ENCODE results near the gene KANK3. TPM values are rescaled to one million over a fixed set of nuclear protein-coding genes. Genes with fewer than 3 reads are reported as not detected.

KANK3 gene
- total and polyA plus RNA-seq, 9 of the 15 experiments (the other 6 are each of a cell fraction or from before 2014, with no cell fraction given): 0.03 to 0.40 (median 0.08) TPM; not detected in 6

DNA sequence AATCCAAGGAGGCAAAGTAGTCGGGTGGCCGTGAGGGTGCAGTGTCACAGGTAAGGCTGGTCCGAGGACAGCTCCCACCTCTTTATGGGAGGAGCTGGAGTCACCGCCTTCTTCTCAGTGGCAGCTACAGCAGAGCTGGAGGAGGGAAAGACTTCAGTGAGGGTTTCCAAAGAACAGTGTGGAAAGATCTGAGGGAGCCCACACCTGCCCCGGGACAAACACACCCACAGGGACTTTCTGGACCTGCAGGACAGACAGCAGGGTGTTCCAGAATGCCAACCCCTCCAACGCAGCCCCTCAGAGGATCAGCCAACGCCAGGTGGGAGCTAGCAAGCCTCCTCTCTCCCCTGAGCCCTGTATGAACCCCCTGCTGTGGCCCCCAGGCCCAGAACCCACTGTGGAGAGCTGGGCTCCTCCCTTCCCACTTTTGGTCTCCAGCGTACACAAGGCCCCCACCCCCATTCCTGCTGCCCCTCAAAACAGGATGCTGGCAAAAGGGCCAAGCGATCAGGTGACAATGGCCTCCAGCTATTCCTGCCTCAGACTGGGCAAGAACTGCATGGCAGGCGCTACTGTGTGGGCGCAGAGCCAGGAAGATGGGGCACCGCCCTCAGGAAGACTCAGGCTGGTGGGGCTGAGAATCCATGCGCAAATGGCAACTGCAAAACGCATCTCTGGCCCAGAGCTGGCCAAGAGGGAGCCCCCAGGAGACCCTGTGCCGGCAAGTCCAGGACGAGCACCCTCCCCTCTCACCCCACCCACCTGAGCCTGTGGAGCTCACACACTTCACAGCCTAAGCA, 31.4 kb downstream of the KANK3 start:
- no TSS peak for BruUV-seq (replicated peaks)
- TF ChIP-seq POLR2G (IDR thresholded peaks at IDR 0.05; ENCODE audit: low read depth, low read length): peak; percentile 60
- TF ChIP-seq ZNF57 (CRISPR knock-in tag; IDR thresholded peaks at IDR 0.05): no peak
- no peak for TF ChIP-seq ZEB2 (IDR thresholded peaks at IDR 0.05)
- no peak for TF ChIP-seq ZNF41 (CRISPR knock-in tag; conservative IDR thresholded peaks at IDR 0.05)
- no peak for TF ChIP-seq RAD21 (CRISPR knock-in tag; conservative IDR thresholded peaks at IDR 0.05 in 1 of 2, IDR thresholded peaks at IDR 0.05 in 1 of 2)
- peak; percentile 53 for TF ChIP-seq RBFOX2 (IDR thresholded peaks at IDR 0.05; ENCODE audit: low read depth, low read length)
- no peak for TF ChIP-seq SMARCB1 (IDR thresholded peaks at IDR 0.05; ENCODE audit: insufficient read length, low read depth)
- no peak for TF ChIP-seq ETS2 (tag; IDR thresholded peaks at IDR 0.05; ENCODE audit: borderline replicate concordance, poor library complexity, severe bottlenecking)
- TF ChIP-seq, protein P1, sequence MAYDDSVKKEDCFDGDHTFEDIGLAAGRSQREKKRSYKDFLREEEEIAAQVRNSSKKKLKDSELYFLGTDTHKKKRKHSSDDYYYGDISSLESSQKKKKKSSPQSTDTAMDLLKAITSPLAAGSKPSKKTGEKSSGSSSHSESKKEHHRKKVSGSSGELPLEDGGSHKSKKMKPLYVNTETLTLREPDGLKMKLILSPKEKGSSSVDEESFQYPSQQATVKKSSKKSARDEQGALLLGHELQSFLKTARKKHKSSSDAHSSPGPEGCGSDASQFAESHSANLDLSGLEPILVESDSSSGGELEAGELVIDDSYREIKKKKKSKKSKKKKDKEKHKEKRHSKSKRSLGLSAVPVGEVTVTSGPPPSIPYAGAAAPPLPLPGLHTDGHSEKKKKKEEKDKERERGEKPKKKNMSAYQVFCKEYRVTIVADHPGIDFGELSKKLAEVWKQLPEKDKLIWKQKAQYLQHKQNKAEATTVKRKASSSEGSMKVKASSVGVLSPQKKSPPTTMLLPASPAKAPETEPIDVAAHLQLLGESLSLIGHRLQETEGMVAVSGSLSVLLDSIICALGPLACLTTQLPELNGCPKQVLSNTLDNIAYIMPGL (CRISPR knock-in tag; IDR thresholded peaks at IDR 0.05): no peak
- 0 out of 2 replicates have a peak, but pooled peaks have one; percentile 4 for TF ChIP-seq NFIC (IDR thresholded peaks at IDR 0.05)
- FAIRE-seq: no peak
- Histone ChIP-seq H3K4me1 (replicated peaks in 1 of 2; ENCODE audit: control insufficient read depth in 2 of 2, insufficient read depth in 2 of 2, low read length in 2 of 2) (peaks cover 13 to 30% of the 10 kb centered on the region in 2 experiments; a peak in 4 of 5 replicates), H3K27me3 (ENCODE audit: control insufficient read depth in 2 of 2, insufficient read depth in 2 of 2, low read length in 2 of 2) (no peaks in the 10 kb centered on the region), H3K9me1 (ENCODE audit: control insufficient read depth, insufficient read depth, low read length) (no peaks in the 10 kb centered on the region), H3K9ac (ENCODE audit: insufficient read depth in 1 of 2, low read depth in 2 of 2, low read length in 2 of 2) (peak overlapping the region in 1 of 2 experiments; percentile 81; a peak in 2 of 4 replicates), H3K9me3 (replicated peaks; ENCODE audit: control insufficient read depth, insufficient read depth, low read depth, low read length) (no peaks in the 10 kb centered on the region), H3K4me2 (ENCODE audit: insufficient read depth, low read length) (no peak overlapping the region), H3K4me3 (no peak overlapping the region), H2AFZ (ENCODE audit: low read depth, low read length) (no peak overlapping the region), H4K20me1 (replicated peaks; ENCODE audit: control insufficient read depth, insufficient read depth, low read length) (no peaks in the 10 kb centered on the region), H3K27ac (ENCODE audit: extremely low read depth, low read depth, low read length) (no peak overlapping the region), H3K36me3 (ENCODE audit: control insufficient read depth, insufficient read depth, low read length) (peaks cover 61% of the 10 kb centered on the region; the same call in 2 of the 3 replicates), H3K79me2 (ENCODE audit: control insufficient read depth, insufficient read depth, low read length) (peaks cover 13% of the 10 kb centered on the region)
- DNase-seq (ENCODE audit: extremely low read depth in 1 of 4, low spot score in 3 of 4): peak in 2 of 4 experiments; percentile 2 to 23
- in situ Hi-C loops (cut with MboI) (no loop called here), intact Hi-C loops (cut with micrococcal nuclease) (no loop called here)
- no peak for ATAC-seq
- 89% methylated on average over 16 of the region's 16 CpGs for WGBS (ENCODE audit: insufficient coverage, low coverage, missing lambda C conversion rate)
- ChIA-PET POLR2A (interaction anchor here (0.6 to 2.1 kb wide), 5 partner anchors 9 to 124 kb away, joined by 3 to 20 read pairs (median 4); partner anchors contain the start of genes NDUFA7 and RPS28), CTCF (ENCODE audit: low intra/inter-chr PET ratio) (no interaction called here)

Data from K562 (cell line).